ENCODE results near the gene METTL25B. TPM values are rescaled to one million over a fixed set of nuclear protein-coding genes. Genes with fewer than 3 reads are reported as not detected.

METTL25B gene
- 48.4 TPM for polyA plus RNA-seq (ENCODE audit: insufficient read length)
- long read RNA-seq, donor 1, partial matches to known transcripts = 0 of 7 reads
- long read RNA-seq, donor 1, other reads (novel, unspliced or antisense) = 0 of 7 reads
- long read RNA-seq, donor 2, partial matches to known transcripts = 0 of 5 reads
- long read RNA-seq, donor 2, other reads (novel, unspliced or antisense) = 0 of 5 reads
- long read RNA-seq, donor 3, partial matches to known transcripts = 0 of 3 reads
- long read RNA-seq, donor 3, other reads (novel, unspliced or antisense) = 0 of 3 reads
- long read RNA-seq, donor 4, partial matches to known transcripts = 0 of 1 reads
- long read RNA-seq, donor 4, other reads (novel, unspliced or antisense) = 0 of 1 reads
- long read RNA-seq, donor 5, partial matches to known transcripts = 0 of 5 reads
- long read RNA-seq, donor 5, other reads (novel, unspliced or antisense) = 0 of 5 reads
- long read RNA-seq, donor 6, partial matches to known transcripts = 0 of 2 reads
- long read RNA-seq, donor 6, other reads (novel, unspliced or antisense) = 0 of 2 reads
- long read RNA-seq, donor 7, partial matches to known transcripts = 0 of 7 reads
- long read RNA-seq, donor 7, other reads (novel, unspliced or antisense) = 0 of 7 reads
- long read RNA-seq, donor 8, partial matches to known transcripts = 0 of 2 reads
- long read RNA-seq, donor 8, other reads (novel, unspliced or antisense) = 0 of 2 reads

DNA sequence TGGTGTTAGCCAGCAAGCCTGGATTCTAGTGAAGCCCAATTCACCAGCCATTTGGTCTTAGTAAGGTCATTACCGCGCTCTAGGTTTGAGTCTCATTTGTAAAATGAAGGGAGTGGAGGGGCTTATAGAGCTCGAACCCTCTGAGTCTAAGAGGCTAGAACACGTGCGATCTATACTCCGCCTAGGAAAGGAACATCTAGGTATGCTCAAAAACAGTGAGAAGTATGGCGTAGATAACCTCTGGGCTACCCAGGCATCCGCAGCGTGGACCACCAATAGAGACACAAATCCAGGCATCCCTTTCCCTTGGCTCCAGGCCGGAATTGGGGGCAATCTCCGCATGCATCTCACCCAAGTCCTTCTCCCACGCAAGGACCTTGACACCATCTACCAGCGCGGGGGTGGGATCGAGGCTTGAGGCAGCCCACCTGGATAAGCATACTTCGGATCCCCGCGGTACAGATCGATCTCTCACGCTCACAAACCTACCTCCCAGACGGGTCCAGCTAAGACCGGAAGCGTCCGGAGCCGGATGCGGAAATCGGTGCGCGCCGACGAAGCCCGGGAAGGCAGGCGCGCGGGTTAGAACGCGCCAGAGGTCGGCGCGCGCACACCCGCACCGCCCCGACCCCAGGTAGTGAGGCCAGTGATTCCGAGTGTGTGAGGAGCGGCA, at the start of gene METTL25B:
Gene METTL25B (plus strand): TSS at position 544 of the 673 bp plus-strand sequence. CDS start 636 bp downstream, outside the sequence.
- DNase-seq = no peak

GRCh38 chr1:156680056-156680455, 48.2 kb upstream of the METTL25B start:
- no peak for DNase-seq

- no peak for DNase-seq
Measured at GRCh38 chr1:156681196-156681960, 46.9 kb upstream of the METTL25B start.

DNA sequence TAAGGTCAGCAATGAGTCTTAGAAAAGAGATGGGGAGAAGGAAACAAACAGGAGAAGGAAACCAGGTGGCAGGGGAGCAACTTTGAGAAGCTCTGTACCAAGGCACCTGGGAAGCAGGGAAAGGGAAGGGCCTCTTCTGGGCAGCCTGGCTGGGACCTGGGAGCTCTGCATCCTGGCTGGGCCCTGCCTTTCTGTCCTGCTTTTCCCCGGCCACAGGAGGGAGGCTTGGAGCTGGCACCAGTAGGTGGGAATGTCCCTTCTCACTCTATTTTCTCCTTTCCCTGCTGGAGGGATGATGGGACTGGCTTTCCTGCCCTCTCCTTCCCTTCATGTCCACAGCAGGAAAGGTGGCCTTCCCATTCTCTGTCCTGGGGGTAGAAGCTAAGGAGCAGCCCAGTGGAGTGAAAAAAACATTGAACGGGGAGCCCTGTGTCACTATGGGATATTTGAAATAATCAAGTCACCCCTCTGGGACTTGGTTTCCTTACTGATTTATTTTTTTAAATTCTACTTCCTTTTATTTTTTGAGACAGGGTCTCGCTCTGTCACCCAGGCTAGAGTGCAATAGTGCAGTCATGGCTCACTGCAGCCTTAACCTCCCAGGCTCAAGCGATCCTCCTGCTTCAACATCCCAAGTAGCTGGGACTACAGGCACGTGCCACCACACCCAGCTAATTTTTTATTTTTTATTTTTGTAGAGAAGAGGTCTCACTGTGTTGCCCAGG, 45.9 kb upstream of the METTL25B start:
- no peak for DNase-seq

GRCh38 chr1:156684227-156684782, 44.0 kb upstream of the METTL25B start:
- DNase-seq = no peak

GRCh38 chr1:156689035-156689952, 39.0 kb upstream of the METTL25B start:
- peak; percentile 91 for DNase-seq

- DNase-seq = peak; percentile 78
Measured at GRCh38 chr1:156689953-156690674, 38.2 kb upstream of the METTL25B start.

DNA sequence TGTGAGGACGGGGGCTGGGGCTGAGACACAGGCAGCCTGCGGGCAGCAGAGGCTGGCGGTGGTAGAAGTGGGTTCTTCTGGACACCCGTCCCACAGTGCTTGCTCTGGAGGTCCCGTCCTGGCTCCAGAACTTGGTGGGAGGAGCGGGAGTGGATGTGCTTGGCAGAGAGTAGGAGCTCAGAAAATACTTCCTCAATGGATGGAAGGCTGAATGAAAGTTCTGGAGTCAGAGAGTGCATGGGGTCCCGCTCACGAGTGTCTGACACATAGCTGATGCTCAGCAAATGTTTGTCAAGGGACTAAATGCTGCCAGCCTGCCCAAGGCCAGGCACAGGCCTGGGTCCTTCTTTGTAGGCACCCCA, 37.6 kb upstream of the METTL25B start:
- DNase-seq = no peak

DNA sequence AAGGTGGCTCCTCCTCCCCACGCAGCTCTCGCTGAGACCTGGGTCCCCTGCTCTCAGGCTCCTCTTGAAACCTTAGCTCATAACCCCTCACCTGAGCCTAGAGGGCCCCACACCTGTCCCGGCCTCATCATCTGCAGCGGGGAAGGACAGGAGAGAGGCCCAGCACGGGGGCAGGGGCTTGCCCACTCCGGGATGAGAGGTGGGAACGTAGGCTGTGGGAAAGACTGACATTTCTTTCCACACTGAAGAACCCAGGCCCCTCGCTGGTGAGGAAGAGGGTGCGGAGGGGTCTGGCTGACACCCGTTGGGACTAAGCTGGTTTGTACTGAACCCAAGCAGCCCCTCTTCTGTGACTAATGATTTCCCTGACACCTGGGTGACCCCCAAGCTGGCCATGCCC, 37.1 kb upstream of the METTL25B start:
- DNase-seq = no peak

GRCh38 chr1:156691665-156692440, 36.4 kb upstream of the METTL25B start:
- DNase-seq = peak; percentile 42

GRCh38 chr1:156692441-156692924, 35.8 kb upstream of the METTL25B start:
- DNase-seq = peak; percentile 30

- DNase-seq = peak; percentile 90
Measured at GRCh38 chr1:156692925-156693847, 35.1 kb upstream of the METTL25B start.

- no peak for DNase-seq
Measured at GRCh38 chr1:156693848-156694689, 34.2 kb upstream of the METTL25B start.

- no peak for DNase-seq
Measured at GRCh38 chr1:156694690-156694962, 33.6 kb upstream of the METTL25B start.

- DNase-seq = no peak
Measured at GRCh38 chr1:156696755-156697154, 31.5 kb upstream of the METTL25B start.

GRCh38 chr1:156697481-156697880, 30.8 kb upstream of the METTL25B start:
- no peak for DNase-seq

All from left kidney (tissue), 8 donors.